Fibroblast of lung (primary cell): ENCODE measurements around the gene TMPRSS13. TPM values are rescaled to one million over a fixed set of nuclear protein-coding genes. Genes with fewer than 3 reads are reported as not detected.

Experiments used
- DNase-seq, 2 donors: peaks; one replicate each; pipeline versions ENCODE4 v3.0.0 to v3.0.0-alpha.2; 2010; ENCODE audit warnings: low read depth in 2 of 2
- H2AFZ ChIP-seq: 2 replicates; pipeline ENCODE4 v1.5.1; 2012; ENCODE audit warnings: low read length, control low read depth, inconsistent platforms
- H3K27ac ChIP-seq: 2 replicates; pipeline ENCODE4 v1.5.1; 2011; ENCODE audit warnings: low read length, control low read depth; ENCODE audit not compliant: insufficient read depth
- H3K27me3 ChIP-seq: 2 replicates; pipeline ENCODE4 v1.5.1; 2011; ENCODE audit warnings: mild to moderate bottlenecking, low read length; ENCODE audit not compliant: control insufficient read depth, insufficient read depth
- H3K36me3 ChIP-seq: 2 replicates; pipeline ENCODE4 v1.5.1; 2011; ENCODE audit warnings: low read length; ENCODE audit not compliant: control insufficient read depth, insufficient read depth
- H3K4me1 ChIP-seq: 2 replicates; pipeline ENCODE4 v1.5.1; 2011; ENCODE audit warnings: low read length; ENCODE audit not compliant: control insufficient read depth, insufficient read depth; ENCODE audit errors: extremely low read depth
- H3K4me2 ChIP-seq: 2 replicates; pipeline ENCODE4 v1.5.1; 2011; ENCODE audit warnings: low read length, control low read depth; ENCODE audit not compliant: insufficient read depth; ENCODE audit errors: extremely low read depth
- H3K4me3 ChIP-seq, 4 experiments: fragments of 200-600 bp in 1 of 4; sonication (generic) in 1 of 4; replicated peaks in 1 of 4; 2 replicates each; pipeline ENCODE4 v1.5.1; 2011 to 2016; ENCODE audit warnings: low read length in 4 of 4, low read depth in 3 of 4, mild to moderate bottlenecking in 3 of 4, control low read depth in 2 of 4, inconsistent platforms in 1 of 4, mixed read lengths in 1 of 4; ENCODE audit not compliant: insufficient read depth in 1 of 4; ENCODE audit errors: control extremely low read depth in 1 of 4
- H3K79me2 ChIP-seq: 2 replicates; pipeline ENCODE4 v1.5.1; 2012; ENCODE audit warnings: mild to moderate bottlenecking, low read length, inconsistent platforms; ENCODE audit not compliant: control insufficient read depth, insufficient read depth
- H3K9ac ChIP-seq: 2 replicates; pipeline ENCODE4 v1.5.1; 2011; ENCODE audit warnings: mild to moderate bottlenecking, low read length, control low read depth; ENCODE audit not compliant: insufficient read depth
- H3K9me3 ChIP-seq: 2 replicates; pipeline ENCODE4 v1.5.1; 2012; ENCODE audit warnings: low read depth, low read length; ENCODE audit not compliant: control insufficient read depth, insufficient read depth
- H4K20me1 ChIP-seq: 2 replicates; pipeline ENCODE4 v1.5.1; 2011; ENCODE audit warnings: low read length; ENCODE audit not compliant: control insufficient read depth, insufficient read depth; ENCODE audit errors: extremely low read depth
- EZH2 ChIP-seq: IDR thresholded peaks from 2 replicates; pipeline ENCODE4 v1.5.1; 2012; ENCODE audit warnings: low read length, control low read depth, mild to moderate bottlenecking; ENCODE audit errors: missing control alignments
- polyA plus RNA-seq, 2 donors: library from polyadenylated mRNA; depleted of rRNA in 1 of 2; stranded (reverse) in 1 of 2; unstranded in 1 of 2; fragments of >200 nt; gene quantifications; 2 replicates each; pipeline ENCODE4 v1.2.1, GENCODE V29; 2011 to 2012; ENCODE audit warnings: missing spikeins in 1 of 2
- total RNA-seq: library from RNA; depleted of rRNA; stranded (reverse); fragments of >200 nt; gene quantifications from 2 replicates; pipeline ENCODE4 v1.2.1, GENCODE V29; 2014
- TF ChIP-seq, protein P1 (sequence below), 2 donors: IDR thresholded peaks in 1 of 2; conservative IDR thresholded peaks in 1 of 2; 1 replicate in 1 of 2; 2 replicates in 1 of 2; pipeline ENCODE4 v1.5.1; 2011 to 2012; ENCODE audit warnings: low read length in 2 of 2, control low read depth in 1 of 2, inconsistent platforms in 1 of 2, low read depth in 1 of 2, mild to moderate bottlenecking in 1 of 2

TMPRSS13 gene
- total and polyA plus RNA-seq, 2 donors (not counting 1 experiment from before 2014, with no cell fraction given): not detected

DNA sequence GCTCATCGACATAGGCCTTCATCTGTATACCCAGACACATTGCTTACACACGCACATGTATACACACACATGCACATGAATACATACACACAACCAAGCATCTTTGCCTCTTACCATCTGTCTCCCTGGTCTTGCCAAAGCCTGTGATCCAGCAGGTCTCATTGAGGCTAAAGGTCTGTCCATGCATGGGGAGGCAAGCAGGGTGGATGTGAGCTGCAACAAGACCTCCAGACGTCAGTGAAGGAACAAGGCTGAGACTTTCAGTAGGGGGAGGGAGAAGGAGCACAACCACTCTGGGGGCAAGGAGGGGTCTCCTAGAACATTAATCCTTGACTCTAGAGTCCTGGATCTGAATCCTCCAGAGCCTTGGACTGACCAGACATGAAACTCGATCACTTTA, 23.7 kb downstream of the TMPRSS13 start:
- Histone ChIP-seq H4K20me1 (no peaks in the 10 kb centered on the region), H3K27me3 (no peaks in the 10 kb centered on the region), H3K27ac (no peak overlapping the region), H3K4me2 (no peak overlapping the region), H3K4me1 (peaks cover 3% of the 10 kb centered on the region), H3K36me3 (no peaks in the 10 kb centered on the region), H3K9ac (no peak overlapping the region), H2AFZ (no peak overlapping the region), H3K4me3 (no peak overlapping the region), H3K9me3 (no peaks in the 10 kb centered on the region), H3K79me2 (no peaks in the 10 kb centered on the region)
- TF ChIP-seq, protein P1, sequence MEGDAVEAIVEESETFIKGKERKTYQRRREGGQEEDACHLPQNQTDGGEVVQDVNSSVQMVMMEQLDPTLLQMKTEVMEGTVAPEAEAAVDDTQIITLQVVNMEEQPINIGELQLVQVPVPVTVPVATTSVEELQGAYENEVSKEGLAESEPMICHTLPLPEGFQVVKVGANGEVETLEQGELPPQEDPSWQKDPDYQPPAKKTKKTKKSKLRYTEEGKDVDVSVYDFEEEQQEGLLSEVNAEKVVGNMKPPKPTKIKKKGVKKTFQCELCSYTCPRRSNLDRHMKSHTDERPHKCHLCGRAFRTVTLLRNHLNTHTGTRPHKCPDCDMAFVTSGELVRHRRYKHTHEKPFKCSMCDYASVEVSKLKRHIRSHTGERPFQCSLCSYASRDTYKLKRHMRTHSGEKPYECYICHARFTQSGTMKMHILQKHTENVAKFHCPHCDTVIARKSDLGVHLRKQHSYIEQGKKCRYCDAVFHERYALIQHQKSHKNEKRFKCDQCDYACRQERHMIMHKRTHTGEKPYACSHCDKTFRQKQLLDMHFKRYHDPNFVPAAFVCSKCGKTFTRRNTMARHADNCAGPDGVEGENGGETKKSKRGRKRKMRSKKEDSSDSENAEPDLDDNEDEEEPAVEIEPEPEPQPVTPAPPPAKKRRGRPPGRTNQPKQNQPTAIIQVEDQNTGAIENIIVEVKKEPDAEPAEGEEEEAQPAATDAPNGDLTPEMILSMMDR (conservative IDR thresholded peaks at IDR 0.05 in 1 of 2, IDR thresholded peaks at IDR 0.05 in 1 of 2; ENCODE audit: low read depth in 1 of 2, low read length in 2 of 2): no peak
- DNase-seq: no peak

DNA sequence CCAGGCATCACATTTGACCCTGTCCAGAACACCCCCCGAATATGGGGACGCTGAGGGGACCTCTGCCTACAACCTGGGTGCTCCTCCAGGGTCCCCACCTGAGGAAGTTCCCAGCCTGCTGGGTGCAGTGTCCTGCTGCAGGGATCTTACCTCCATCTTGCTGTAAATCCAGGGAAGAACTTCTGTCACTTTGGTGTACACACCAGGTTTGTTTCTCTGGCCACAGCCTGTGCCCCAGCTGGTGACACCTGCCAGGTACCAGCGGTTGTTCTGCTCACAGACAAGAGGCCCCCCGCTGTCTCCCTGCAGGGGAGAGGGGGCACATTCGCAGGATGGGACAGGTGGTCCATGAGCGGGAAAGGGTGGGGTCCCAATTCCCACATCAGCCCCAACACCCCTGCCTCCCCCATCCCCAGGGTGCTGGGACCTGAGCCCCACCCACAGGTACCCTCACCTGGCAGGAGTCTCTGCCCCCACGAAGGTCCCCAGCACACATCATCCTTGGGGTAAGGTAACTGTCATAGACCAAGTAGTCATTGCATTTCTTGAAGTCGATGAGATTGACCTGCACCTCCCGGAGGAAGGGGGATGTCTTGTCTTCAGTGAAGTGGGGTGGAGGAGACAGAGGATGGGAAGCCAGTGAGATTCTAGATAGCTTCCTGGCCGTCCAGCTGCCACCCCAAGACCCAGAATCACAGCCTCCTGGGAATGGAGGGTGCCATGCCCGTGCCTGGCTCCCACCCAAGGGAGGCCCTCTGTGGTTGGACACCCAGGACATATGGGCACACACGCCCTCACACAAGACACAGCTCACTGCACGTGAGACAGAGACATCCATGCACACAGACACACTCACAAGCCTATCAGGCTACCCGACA, 25.5 kb downstream of the TMPRSS13 start:
- H3K27me3 ChIP-seq: no peaks in the 10 kb centered on the region
- no peaks in the 10 kb centered on the region for H3K79me2 ChIP-seq
- DNase-seq: no peak
- no peak overlapping the region for H3K9ac ChIP-seq
- no peak overlapping the region for H3K27ac ChIP-seq
- TF ChIP-seq, protein P1 (conservative IDR thresholded peaks at IDR 0.05 in 1 of 2, IDR thresholded peaks at IDR 0.05 in 1 of 2; ENCODE audit: low read depth in 1 of 2, low read length in 2 of 2): no peak
- TF ChIP-seq EZH2: no peak
- peaks cover 3% of the 10 kb centered on the region for H3K4me1 ChIP-seq
- H3K4me2 ChIP-seq: no peak overlapping the region
- no peaks in the 10 kb centered on the region for H3K36me3 ChIP-seq
- H3K9me3 ChIP-seq: no peaks in the 10 kb centered on the region
- H2AFZ ChIP-seq: no peak overlapping the region
- H4K20me1 ChIP-seq: no peaks in the 10 kb centered on the region
- no peak overlapping the region for H3K4me3 ChIP-seq

DNA sequence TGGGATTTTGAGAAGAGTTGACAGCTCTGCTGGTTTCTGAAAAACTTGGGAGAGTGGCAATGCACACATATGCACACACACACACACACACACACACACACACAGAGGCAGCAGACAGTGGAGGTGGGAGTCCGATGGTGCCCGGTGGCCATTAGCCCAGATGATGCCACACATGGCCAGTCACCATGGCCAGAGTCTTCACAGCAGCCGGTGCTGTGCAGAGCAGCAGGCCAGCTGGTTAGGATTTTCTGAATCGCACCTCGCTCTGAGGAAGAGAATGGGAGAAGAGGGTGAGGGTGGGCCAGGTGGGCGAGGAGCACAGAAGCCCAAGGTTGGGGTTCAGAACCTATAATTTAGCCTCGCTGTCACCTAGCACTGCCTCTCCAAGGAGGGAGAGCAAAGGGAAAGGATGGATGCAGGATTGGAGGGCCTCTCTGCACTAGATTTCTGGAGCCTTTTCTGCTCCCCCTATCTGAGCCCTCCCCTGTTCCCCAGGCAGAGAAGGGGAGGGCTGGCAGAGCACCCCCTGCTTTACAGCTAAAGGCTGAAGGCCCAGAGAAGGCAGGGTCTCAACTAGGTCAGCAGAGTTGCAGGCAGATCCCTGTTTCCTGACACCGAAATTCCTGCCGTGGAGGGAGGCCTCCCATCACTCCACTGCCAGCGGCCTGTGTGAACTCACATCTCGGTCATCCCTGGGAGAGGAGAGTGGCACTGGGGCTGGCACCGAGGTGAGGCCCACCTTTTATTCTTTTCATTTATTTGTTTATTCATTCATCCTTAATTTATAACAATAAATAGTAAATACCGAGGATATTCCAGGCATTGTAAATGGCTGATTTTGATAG, 27.0 kb downstream of the TMPRSS13 start:
- no peaks in the 10 kb centered on the region for H3K9me3 ChIP-seq
- no peak for DNase-seq
- no peaks in the 10 kb centered on the region for H3K27me3 ChIP-seq
- no peak overlapping the region for H3K4me3 ChIP-seq
- no peak overlapping the region for H3K9ac ChIP-seq
- no peaks in the 10 kb centered on the region for H3K36me3 ChIP-seq
- H3K4me2 ChIP-seq: no peak overlapping the region
- TF ChIP-seq, protein P1 (conservative IDR thresholded peaks at IDR 0.05 in 1 of 2, IDR thresholded peaks at IDR 0.05 in 1 of 2; ENCODE audit: low read depth in 1 of 2, low read length in 2 of 2): no peak
- TF ChIP-seq EZH2: no peak
- H3K79me2 ChIP-seq: no peaks in the 10 kb centered on the region
- H3K4me1 ChIP-seq: no peaks in the 10 kb centered on the region
- H3K27ac ChIP-seq: no peak overlapping the region
- H2AFZ ChIP-seq: no peak overlapping the region
- no peaks in the 10 kb centered on the region for H4K20me1 ChIP-seq
